DMS 273 (cell line): ENCODE data around the gene PKN2.
A peak's percentile ranks its signal among the peaks of the same experiment; 100 is the strongest.

Experiments
- DNase-seq: peaks from one replicate; lab custom pipeline; 2025; ENCODE audit not compliant: unreplicated experiment; lab: John Stamatoyannopoulos, UW

PKN2 gene

DNA sequence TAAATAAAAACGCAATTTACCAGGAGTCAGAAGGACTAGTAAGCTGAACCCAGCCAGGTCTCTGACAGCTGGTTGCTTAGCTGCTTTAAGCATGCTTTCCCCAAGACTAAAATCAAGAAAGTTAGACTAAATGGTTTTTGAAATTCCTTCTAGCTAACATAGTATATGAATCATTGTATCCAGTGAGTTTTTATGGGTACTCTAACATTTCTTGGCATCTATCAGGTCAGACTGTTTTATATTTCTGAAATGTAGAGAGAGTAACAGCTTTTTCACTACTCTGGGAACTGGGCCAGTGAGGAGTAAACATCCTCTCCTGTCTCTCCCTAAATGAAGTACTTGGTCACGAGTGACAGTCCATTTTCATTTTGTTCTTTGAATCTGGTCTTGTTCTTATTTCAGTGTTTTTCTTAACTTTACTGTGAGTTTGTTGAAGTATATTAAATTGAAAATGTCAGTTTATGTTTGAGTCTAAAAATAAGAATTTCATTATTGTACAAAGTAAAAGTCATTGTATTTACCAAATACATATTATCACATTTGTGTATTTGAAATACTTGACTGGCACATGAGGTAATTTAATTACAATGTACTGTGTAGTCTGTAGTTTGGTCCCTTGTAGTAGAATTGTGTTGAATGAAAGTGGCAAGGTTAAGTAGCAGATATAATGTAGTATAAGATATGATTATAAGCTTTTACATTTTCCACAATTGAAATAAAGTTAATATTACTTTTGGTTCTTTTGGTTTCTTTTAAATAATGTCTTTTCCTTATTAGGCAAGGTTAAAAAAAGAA lies 47.6 kb downstream of the PKN2 start:
- peak; percentile 80 for DNase-seq

DNA sequence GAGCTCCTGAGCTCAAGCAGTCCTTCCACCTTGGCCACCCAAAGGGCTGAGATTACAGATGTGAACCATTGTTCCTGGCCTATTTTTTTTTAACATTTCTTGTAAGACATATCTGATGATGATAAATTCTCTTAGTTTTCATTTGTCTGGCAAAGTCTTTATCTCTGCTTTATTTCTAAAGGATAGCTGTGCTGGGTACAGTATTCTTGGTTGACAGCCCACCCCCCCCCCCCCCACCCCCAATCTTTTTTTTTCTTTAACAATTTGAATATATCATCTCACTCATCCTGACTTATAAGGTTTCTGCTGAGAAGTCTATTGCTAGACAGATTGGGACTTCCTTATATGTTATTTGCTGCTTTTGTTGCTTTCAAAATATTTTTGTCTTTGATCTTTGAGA lies 51.3 kb downstream of the PKN2 start:
- DNase-seq = no peak

DNA sequence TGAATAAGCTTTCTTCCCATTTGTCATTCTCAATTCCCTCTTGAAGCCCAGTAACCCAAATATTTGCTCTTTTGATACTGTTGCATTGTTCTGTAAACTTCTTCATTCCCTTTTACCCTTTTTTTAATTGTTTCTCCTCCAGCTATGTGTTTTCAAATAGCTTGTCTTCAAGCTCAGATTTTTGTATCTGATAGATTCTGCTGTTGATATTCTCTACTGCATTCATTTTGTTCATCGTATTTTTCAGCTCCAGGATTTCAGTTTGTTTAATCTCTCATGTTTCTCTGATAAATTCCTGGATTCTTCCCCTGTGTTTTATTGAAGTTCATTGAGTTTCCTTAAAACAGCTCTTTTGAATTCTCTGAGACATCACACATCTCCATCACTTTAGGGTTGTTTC lies 51.8 kb downstream of the PKN2 start:
- DNase-seq = no peak

DNA sequence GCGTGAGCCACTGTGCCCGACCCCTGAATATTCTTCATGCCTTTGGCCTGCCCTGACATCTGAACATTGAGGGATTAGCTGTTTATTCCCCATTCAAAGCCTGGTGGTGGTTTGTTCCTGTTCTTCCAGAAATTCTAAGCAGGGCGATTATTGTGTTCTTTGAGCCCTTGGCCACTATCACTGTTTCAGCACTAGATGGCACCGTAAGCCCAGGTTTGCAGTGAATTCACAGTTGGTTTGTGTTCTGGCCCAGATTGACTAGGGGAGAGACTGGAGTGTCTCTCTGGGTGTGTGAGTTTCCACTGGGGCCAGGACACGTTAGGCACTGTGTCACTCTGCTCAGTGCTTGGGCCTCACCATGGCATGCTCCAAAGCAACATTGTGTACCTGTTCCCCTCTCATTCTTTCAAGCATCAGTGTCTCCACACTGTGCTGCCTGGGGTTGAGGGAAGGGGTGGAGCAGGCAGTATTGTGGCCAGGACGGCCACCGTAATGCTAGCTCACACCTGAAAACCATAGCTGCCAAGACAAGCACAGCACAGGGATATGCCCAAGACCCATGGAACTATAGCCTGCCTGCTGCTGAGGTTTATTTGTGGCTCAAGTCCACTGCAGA lies 52.7 kb downstream of the PKN2 start:
- peak; percentile 52 for DNase-seq

DNA sequence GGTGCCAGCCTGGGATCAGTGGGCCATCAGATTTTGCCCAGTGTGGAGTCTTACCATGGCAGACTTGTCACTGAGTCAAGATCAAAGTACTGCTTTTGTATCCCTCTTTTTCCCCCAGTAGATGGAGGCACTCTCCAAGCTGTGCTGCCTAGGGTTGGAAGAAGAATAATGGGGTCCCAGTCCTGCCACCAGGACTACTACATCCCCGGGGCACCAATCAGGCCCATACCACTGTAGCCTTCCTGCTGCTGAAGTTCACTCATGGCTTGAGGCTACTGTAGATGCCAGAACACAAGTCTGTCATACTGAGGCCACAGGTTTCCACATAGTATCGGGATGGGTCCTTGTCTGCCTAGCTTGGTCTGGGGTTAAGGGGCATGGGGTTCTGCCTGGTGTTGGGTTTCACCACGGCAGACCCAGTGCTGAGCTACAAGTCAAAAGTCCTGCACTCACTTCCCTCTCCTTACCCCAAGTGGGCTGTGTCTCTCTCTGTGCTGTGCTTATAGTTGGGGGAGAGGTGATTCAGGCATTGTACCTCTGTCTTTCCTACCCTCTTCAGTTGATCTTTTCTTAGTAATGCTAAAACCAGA lies 53.4 kb downstream of the PKN2 start:
- DNase-seq = no peak

DNA sequence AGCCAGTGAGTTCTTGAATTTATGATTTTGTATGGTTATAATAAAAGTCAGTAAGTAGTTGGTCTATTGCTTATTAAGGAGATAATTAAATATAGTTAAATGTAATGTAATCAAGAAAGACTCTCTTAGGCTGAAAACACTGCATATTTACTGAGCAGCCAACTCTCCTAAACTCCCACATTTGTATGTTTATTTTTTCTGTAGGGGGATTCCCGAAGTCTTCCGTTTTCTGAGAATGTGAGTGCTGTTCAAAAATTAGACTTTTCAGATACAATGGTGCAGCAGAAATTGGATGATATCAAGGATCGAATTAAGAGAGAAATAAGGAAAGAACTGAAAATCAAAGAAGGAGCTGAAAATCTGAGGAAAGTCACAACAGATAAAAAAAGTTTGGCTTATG lies 56.7 kb downstream of the PKN2 start:
- no peak for DNase-seq

DNA sequence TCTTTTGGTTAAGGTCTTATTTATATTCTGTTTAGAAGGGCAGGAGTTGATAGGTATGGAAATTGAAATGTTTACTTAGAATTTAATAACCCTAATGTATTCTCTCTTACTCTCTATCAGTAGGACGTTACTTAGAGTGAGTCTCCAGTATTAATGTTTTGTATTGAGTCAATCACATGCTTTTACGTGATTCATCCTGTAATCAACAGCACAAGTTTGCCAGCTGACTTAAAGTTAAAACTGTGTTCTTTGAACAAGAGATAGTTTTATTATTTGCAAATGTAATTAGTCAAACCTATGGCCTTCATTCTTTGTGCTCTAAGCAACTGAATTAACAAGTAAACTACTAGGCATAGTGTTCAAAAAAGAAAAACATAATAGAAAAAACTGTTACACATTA lies 57.3 kb downstream of the PKN2 start:
- DNase-seq = no peak

DNA sequence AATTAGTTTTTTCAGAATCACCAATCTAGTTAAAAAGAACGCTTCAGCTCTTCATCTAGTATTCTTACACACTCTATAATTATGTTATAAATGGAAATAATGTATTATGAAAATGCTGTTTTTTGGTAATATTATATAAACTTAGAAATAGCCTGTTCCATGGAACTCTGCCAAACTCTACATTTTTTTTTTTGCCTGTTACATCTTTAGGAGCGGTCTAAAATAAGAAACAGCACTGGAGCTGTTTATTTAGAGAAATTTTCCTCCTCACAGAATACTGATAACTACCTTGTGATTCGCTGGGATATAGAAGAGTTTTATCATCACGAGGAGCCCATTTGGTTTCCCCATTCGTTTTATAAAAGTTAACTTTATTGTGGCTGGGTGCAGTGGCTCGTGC lies 58.5 kb downstream of the PKN2 start:
- DNase-seq = no peak

DNA sequence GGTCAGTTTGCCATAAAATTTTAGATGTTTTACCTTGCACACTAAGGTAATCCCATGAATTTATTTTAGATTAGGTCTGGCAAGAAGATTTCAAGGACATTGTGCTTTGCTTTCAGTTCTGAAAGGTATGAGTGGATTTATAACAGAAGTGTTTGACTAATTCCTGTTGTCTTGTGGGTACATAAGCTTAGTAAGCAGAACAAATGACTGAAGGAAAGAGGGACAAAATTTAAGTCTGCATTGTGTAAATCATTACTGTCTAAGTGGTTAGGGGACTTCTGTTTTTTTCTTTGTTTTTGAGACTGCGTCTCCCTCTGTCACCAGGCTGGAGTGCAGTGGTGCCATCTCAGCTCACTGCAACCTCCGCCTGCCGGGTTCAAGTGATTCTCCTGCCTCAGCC lies 60.1 kb downstream of the PKN2 start:
- no peak for DNase-seq

DNA sequence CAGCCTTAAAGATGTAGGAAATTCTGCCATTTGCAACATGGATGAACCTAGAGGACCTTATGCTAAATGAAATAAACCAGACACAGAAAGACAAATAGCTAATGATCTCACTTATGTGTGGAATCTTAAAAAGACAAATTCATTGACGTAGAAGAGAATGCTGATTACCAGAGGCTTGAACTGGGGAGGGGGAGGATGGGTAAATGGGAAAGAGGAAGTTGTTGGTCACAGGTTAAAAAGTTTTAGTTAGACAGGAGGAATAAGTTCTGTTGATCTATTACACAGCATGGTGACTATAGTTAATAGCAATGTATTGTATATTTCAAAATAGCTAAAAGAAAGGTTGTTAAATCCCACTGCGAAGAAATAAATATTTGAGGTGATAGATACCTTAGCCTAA lies 62.8 kb downstream of the PKN2 start:
- no peak for DNase-seq

DNA sequence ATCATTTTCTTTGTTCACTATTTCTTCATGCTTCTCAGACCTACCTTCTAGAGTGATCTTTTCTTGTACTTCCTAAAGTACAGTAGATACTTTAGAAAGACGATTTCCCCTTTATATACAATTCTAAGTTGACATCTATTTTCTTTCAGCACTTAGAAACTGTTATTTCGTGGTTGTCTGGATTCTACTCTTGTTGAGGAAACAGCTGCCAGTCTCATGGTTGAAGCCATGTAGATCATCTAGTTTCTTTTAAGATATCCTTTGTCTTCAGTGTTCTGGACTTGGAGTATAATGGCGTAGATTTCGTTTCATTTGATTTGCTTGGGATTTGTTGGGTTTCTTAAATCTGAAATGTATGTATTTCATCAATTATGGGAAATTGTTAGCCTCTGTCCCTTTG lies 67.6 kb downstream of the PKN2 start:
- DNase-seq = no peak

DNA sequence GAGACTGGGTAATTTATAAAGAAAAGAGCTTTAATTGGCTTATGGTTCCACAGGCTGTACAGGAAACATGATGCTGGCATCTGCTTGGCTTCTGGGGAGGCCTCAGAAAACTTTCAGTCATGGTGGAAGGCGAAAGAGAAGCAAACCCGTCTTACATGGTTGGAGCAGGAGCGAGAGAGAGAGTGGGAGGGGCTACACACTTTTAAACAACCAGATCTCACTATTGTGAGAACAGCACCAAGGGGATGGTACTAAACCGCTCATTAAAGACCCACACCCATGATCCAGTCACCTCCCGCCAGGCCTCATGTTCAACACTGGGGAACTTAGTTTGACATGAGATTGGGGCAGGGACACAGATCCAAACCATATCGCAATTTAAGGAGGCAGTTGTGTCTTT lies 69.4 kb downstream of the PKN2 start:
- DNase-seq = no peak

DNA sequence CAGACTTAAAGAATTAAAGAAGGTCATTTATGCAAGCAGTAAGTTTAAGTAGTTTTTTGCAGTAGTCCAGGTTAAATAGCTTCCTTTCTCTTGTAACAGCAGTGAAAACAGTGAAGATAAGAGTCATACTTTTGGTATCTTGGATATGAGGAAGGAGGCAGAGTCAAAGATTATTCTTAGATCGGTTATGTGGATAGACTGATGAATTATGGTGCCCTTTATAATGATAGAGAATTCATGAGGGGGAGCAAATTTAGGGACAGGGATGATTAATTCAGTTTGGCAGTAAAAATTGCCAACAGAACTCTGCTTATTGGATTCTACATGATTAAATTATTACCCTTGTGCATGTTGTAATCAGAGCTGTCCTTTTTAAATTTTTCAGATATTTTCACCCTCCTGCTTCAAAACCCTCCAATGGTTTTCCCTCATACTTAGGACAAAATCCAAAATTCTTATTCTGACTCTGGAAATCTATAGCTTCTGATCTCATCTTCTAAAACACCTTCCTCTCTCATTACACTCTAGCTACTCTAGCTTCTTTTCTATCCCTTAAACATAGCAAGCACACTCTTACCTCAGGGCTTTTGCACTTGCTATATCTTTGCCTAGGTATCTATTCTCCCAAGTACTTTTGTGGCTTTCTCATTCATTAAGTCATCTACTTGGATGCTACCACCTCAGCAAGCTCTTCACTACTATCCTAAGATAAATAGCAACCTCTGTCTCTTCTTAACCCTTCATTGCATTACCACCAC lies 79.8 kb downstream of the PKN2 start:
- DNase-seq = no peak

DNA sequence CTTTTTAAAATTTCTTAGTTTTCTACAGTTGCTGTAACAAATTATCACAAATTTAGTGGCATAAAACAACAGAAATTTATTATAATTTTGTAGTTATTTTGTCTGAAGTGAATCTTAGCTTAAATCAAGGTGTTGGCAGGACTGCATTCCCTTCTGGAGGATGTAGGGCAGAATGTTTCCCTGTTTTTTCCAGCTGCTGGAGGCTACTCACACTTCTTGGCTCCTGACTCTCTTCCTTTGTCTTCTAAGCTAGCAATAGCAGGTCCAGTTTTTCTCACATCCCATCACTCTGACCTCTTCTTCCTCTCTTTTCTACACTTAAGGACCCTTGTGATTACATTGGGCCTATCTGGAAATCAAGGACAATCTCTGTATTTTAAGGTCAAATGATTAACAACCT lies 84.1 kb downstream of the PKN2 start:
- no peak for DNase-seq

DNA sequence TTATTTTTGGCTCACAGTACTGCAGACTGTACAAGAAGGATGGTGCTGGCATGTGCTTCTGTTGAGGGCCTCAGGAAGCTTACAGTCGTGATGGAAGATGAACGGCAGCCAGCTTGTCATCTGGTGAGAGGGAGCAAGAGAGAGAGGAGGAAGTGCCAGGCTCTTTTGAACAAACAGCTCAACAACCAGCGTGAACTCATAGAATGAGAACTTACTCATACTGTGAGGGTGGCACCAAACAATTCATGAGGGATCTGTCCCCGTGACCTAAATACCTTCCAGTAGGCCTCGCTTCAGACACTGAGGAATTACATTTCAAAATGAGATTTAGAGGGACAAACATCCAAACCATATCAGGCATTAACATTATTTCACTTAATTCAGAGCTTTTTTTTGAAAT lies 84.7 kb downstream of the PKN2 start:
- DNase-seq = no peak

DNA sequence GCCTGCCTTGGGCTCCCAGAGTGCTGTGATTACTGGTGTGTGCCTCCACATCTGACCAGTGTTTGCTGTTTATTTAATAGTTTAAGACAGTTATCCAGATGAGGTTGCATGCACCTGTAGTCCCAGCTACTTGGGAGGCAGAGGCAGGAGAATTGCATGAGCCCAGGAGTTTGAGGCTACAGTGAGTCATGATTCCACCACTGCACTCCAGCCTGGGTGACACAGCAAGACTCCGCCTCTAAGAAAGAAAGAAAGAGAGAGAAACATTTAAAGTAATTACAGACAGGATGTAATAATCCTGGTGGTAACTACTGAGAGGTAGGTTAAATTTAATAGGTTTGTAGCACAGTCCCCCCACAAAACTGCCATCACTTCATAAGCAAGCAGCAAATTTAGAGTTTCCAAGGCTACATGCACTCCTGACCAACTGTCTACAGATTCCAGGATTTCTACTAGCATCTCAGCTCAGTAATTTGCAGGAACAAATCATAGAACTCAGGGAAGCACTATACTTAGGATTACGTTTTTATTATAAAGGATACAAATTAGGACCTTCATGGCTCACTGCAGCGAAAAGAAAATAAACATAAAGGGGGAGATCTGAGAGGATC lies 89.6 kb downstream of the PKN2 start:
- no peak for DNase-seq

DNA sequence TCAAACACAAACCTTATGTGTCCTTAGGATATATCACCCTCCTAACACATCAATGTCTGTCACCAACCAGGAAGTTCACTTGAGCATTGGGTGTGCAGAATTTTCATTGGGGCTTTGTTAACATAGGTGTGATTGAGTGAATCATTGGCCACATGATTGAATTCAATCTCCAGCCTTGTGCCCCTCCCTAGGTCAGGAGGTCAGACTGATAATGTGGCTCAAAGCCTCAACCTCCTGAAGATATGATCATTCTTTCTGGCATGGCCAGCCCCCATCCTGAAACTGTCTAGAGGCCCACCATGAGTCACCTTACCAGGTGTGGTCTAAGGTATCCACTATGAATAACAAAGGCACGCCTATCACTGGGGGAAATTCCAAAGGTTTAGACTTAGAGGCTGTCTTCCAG lies 90.1 kb downstream of the PKN2 start:
- DNase-seq = no peak

DNA sequence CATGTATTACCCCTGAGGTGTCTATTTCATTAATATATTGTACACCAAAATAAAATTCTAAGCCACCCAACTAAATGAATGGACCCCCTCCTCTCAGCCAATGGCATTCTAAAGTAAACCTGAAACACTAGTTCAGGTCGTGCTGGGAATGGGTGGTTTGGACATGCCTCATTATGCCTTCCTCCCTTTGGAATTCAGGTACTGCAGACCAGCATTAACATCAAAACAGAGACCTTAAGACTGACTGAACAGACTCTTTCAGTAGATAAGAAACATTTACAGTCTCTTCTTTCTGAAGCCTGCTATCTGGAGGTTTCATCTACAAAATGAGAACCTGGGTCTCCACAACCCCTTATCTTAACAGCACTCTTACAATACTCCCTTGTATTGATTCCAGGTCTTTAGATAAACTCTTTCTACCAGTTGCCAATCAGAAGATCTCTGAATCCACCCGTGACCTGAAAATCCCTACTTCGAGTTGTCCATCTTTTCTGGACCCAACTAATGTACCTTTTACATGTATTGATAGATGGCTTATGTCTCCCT lies 93.6 kb downstream of the PKN2 start:
- no peak for DNase-seq

DNA sequence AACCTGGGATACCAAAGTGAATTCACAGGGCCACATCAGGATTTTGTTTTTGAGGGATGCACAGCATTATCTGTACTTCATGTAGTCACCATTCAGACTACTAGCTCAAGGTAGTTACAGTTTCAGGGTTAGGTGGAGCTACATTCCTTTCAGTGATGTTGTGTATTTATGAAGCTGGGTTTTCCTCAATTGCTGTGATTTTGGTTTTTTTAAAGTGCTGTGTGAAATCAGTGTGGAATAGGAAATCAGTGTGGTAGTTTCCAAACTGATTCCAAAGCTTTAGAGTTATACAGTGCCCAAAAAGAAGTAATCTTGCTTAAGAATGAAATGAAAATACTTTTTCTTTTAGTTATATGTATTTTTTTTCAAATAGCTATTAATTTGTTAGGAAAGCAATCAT lies 95.8 kb downstream of the PKN2 start:
- DNase-seq = no peak

DNA sequence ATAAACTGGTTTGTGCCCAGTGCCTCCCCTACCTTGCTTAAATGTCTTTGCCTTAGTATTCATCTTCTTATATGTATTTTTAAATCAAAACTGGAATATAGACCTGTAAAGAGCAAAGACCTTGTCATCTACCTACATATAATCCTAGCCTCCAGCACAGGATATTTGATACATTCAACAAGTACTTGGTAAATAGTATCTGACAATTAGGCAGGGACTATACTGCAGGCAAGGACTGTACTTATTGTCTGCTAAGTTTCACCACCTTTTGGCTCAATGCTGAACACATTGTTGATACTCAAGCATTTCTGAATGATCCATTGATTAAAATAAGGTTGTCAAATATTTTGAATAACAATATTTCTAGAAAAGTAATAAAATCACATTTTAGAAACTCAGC lies 96.4 kb downstream of the PKN2 start:
- DNase-seq = no peak

DNA sequence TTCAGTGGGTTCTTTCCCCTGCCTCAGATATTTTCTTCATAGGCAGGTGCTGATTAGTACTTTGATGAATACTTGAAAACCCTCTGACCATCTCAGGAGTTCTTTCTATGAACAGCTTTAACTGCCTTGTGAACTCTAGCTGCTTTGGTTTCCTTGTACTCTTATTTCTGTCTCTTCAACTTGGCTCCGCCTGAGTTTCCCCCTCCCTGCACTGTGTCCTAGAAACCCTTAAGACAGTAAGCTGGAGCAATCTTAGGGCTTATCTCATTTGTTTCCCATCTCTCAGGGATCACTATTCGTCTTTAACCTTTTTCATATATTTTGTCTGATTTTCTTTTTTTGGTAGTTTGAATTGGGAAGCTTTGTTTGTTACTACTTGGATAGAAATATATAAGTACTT lies 99.1 kb downstream of the PKN2 start:
- no peak for DNase-seq
